GM21723 (cell line): ENCODE results near the gene KRT222.
A peak's percentile ranks its signal among the peaks of the same experiment; 100 is the strongest.

Source experiments
- ATAC-seq: cut with Tn5 transposase; IDR thresholded peaks from one replicate; pipeline ENCODE4 v1.9.1; 2021; ENCODE audit warnings: mild to moderate bottlenecking, moderate library complexity; ENCODE audit not compliant: unreplicated experiment

KRT222 gene

GRCh38 chr17:40659911-40660310 lies 5.1 kb downstream of the KRT222 start:
- no peak for ATAC-seq

- no peak for ATAC-seq
Measured at GRCh38 chr17:40658396-40658795, 6.6 kb downstream of the KRT222 start.

DNA sequence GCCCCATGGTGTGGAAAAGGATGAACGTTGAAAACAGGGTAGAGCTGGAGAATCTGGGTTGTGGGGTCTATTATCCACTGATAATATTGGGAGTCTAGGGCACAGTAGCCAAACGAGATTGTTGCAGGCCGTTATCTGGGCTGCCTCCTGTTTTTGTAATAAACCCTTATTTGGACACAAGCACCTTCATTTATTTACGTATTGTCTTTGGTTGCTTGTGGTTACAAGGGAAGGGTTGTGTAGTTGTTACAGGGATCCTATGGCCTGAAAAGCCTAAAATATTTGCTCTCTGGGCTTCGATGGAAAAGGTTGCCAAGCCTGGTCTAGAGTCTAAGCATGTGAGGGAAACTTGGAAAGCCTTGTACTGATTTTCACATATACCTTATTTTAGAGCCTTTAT lies 13.0 kb downstream of the KRT222 start:
- no peak for ATAC-seq

- peak; percentile 28 for ATAC-seq
Measured at GRCh38 chr17:40648384-40648968, 16.5 kb downstream of the KRT222 start.

GRCh38 chr17:40647624-40648383 lies 17.2 kb downstream of the KRT222 start, which contains the start of gene SMARCE1:
SMARCE1 (minus strand) TSS chr17:40647818; CDS start chr17:40645802, 2,016 bp downstream.
- peak; percentile 71 for ATAC-seq

DNA sequence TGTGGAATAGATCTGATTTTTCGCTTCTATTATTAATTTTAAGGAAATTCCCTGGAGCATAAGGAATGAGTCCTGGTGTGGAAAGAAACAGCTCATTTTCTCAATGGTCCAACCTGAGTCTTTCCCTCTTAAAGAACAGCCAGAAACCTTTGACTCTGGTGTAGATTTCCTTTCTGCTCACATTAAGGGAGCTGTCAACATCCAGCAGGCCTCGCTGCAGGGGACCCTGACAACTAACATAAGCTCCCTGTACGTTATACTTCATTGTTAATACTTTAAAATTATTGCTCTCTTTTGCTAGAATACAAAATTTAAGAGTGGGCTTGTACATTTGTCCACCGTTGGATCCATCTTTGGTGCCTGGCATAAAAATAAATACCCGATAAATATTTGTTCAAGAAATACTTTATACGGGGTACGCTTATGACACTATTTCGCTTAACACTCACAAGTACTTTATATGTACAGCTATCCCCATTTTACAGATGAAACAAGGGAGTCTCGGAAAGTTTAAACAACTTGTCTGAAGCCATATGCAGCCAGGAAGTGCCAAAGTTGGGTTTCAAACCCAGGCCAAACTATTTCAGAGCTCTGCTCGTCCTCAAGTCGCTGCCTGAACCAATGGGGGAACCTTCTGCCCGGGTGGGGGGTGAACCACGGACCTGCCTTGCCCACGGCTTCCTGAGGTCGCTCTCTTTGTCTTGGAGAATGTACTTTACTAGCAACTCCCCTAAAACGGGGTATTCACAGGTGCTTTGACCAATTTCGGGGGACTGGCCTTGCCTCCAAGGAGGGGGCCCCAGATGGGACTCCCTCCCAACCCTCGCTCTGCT lies 18.0 kb downstream of the KRT222 start:
- ATAC-seq, result peak; percentile 11

DNA sequence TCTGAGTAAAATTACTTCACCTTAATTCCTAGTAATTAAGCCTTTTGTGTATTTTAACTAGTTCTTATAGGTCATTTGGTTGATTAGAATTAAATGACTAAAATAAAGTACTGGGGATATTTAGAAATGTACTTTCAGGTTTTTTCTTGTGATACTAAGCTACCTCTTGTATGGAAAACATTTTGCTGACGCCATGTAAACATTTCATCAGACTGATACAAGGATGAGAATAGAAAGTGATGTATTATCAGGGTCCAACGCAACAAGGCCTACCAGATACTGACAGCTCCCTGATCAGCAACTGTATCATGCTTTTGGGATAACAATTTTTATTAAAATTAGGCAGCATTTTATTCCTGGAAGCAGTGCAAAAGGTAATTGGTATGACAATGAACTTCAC lies 19.0 kb downstream of the KRT222 start:
- ATAC-seq, result no peak

- ATAC-seq, result no peak
Measured at GRCh38 chr17:40645291-40645690, 19.7 kb downstream of the KRT222 start.

DNA sequence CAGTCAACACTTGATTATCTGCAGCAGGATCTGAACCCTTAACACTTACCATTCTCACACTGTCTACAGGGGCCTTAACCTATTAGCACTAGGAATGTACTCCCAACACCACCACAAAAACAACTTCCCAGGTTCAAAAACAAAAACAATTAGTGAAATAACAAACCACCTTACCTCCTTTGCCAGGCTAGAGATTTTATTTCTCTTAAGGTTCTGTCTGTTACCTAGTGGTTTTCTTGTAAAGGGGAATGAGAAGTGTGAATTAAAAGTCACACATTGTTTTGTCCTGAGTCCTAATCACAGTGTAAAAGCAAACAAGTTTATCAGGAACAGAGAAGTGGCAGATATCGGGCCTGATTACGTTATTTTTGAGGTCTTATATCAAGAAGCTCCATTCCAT lies 27.0 kb downstream of the KRT222 start:
- ATAC-seq, result no peak

GRCh38 chr17:40633871-40634270 lies 31.1 kb downstream of the KRT222 start:
- ATAC-seq, result no peak

DNA sequence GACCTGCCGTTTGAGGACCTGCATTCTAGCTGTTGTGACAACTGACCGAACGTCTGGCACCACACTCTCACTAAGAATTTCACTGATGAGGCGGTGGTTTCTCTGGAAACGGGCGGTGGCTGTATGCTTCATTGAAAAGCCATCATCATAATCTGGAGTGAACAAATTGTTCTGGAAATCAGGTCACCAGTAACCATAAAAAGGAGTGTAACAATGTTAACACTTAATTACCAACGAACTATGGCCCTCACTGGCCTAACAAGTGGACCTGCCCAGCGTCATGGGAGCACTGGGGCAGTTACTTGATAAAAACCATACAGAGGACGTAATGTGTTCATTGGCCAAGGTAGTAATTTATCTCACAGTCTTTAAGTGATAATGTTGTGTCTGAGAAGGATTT lies 32.8 kb downstream of the KRT222 start:
- no peak for ATAC-seq

- no peak for ATAC-seq
Measured at GRCh38 chr17:40629842-40630241, 35.1 kb downstream of the KRT222 start.

GRCh38 chr17:40625311-40625710 lies 39.7 kb downstream of the KRT222 start:
- no peak for ATAC-seq

- no peak for ATAC-seq
Measured at GRCh38 chr17:40623419-40624210, 41.4 kb downstream of the KRT222 start.

- no peak for ATAC-seq
Measured at GRCh38 chr17:40622509-40622928, 42.5 kb downstream of the KRT222 start.

GRCh38 chr17:40621578-40621977 lies 43.4 kb downstream of the KRT222 start:
- ATAC-seq, result no peak

GRCh38 chr17:40621019-40621418 lies 44.0 kb downstream of the KRT222 start:
- no peak for ATAC-seq

GRCh38 chr17:40618754-40619625 lies 46.0 kb downstream of the KRT222 start:
- no peak for ATAC-seq

DNA sequence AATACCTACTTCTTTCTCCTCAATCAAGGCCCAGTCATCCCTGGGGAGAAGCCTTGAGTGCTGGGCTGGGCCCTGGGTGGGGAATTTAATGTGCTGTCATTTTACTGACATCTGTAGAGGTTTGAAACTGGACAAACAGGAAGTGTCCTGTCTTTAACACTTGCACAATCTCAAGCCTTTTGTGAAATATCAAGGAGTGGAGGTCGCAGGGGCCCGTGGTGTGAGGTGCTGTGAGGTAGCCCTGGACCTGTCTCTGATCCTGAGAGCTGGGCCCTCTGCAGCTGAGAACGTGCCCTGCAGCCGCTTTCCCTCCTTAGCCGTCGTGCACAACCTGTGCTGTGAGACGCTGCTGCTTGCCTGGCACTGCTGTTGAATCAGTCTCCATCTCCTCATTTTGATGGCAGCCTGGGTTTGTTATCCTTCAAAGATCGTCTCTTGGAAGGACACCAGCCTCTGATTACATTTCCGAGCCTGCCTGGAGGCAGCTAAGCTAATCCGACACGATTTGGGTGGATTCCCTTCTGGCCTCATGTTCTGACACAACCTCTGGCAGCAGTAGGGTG lies 47.2 kb downstream of the KRT222 start:
- ATAC-seq, result no peak

GRCh38 chr17:40616592-40616991 lies 48.4 kb downstream of the KRT222 start:
- no peak for ATAC-seq
